HPDE6-E6E7 (cell line): ENCODE data around the gene SMTNL1.
A peak's percentile ranks its signal among the peaks of the same experiment; 100 is the strongest.
"Not testable (repeated sequence)": the region's sequence is repeated elsewhere in the genome, so short reads cannot be mapped to it uniquely, and the experiment has no call there.

ENCODE experiments used
- DNase-seq: peaks from one replicate; pipeline ENCODE4 v3.0.0; 2011; ENCODE audit warnings: missing footprints; ENCODE audit errors: extremely low spot score

The SMTNL1 gene

DNA sequence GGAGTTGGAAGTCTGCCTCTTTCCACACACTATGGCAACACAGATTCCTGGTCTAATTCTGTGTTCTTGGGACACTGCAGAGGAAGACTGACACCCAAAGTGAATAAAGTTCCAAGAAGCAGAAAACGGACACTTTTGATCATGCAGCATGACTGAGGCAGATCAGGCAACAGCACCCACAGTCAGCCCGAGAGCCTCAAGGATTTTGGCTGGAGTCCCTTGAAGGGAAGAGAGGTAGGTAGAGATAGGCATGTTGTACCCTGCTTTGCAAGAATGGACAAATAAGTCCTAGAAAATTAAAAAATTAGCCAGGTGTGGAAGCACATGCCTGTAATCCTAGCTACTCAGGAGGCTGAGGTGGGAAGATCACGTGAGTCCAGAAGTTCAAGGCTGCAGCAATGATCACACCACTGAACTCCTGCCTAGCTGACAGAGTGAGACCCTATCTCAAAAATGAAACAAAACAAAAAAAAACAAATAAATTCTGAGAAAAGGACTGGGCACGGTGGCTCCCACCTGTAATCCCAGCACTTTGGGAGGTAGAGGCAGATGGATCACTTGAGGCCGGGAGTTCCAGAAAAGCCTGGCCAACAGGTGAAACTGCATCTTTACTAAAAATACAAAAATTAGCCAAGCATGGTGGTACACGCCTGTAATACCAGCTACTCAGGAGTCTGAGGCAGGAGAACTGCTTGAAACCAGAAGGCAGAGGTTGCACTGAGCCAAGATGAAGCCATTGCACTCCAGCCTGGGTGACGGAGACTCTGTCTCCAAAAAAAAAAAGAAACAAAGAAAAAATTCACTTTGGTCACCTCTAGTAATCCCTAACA, 28.8 kb upstream of the SMTNL1 start:
- DNase-seq: no peak

GRCh38 chr11:57511741-57512430, 25.5 kb upstream of the SMTNL1 start:
- no peak for DNase-seq

GRCh38 chr11:57512646-57513451, 24.5 kb upstream of the SMTNL1 start:
- DNase-seq: no peak

DNA sequence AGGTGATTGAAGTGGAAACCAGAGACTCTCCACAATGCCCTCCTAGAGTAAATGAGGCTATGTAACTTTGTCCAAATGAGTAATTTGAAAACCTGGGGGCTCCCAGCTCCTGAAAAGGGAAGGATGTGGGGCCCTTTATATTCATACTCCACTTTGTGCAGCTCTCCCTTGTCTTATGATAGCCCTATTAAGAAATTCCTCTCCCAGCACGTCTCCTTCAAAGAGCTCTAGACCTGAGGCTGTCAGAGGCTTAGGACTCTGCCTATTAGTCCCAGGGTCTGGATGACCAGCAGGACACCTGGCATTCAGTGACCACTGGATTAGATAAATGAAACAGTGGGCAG, 24.0 kb upstream of the SMTNL1 start:
- no peak for DNase-seq

DNA sequence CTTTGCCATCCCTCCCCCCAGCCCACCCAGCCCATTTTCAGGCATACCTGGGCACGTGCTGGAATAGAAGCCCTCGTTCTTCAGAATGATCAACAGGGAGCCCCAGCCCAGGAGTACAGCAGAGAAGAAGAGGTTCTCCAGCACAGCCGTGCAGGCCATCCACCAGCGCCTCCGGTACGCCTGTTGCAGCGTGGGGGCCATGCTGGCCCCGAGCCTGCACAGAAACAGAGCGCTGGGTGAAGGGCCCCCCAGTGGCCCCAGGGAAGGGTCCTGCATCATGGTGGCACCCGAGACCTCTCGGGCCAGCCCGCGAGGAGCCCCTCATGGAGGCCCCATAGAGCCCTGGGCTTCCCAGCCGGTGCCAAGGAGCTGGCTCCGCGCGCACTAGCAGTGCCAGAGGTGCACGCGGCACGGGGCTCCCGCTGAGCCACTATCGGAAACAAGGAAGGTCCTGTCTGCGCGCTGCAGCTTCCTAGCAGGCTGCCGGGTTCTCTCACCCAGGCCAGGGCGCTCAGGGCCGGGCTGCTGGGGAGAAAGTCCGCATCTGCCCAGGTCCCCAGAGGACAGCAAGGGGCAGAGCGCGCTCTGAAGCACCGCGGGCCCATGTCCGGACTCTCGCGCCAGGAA, 23.4 kb upstream of the SMTNL1 start:
- no peak for DNase-seq

DNA sequence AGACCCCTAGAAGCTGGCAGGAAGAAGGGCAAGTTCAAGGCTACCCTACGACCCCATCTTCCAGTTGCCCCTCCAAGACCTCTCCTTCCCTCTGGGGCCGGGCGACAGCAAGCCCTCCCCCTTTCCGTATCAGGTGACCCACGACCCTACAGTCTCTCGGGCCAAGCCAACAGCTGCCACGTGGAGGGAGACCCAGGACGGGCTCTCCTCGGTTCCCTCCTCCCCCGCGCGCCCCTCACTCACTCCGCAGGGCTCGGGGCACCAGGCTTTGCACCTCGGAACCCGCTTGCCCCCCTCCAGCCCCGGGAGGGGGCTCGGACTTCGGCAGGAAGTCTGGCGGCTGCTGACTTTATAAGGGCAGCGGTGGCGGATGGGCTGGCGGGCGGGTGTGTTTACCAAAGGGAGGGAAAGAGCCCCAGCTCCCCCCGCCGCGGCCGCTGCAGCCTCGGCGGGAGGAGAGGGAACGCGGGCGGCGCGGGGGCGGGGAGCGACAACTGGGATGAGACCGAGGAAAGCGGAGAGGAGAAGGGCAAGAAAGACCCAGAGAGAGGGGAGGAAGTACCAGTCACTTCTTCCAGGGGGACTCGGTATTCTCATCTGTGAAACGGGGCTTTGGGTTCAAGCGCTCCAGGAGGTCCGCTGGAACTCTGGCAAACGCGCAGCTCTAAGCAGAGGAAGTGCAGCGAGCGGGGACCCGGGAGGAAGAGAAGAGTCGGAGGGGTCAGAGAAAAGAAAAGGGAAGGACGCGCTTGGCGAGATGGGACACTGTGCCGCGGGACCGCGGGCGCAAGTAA, 22.7 kb upstream of the SMTNL1 start:
- no peak for DNase-seq

DNA sequence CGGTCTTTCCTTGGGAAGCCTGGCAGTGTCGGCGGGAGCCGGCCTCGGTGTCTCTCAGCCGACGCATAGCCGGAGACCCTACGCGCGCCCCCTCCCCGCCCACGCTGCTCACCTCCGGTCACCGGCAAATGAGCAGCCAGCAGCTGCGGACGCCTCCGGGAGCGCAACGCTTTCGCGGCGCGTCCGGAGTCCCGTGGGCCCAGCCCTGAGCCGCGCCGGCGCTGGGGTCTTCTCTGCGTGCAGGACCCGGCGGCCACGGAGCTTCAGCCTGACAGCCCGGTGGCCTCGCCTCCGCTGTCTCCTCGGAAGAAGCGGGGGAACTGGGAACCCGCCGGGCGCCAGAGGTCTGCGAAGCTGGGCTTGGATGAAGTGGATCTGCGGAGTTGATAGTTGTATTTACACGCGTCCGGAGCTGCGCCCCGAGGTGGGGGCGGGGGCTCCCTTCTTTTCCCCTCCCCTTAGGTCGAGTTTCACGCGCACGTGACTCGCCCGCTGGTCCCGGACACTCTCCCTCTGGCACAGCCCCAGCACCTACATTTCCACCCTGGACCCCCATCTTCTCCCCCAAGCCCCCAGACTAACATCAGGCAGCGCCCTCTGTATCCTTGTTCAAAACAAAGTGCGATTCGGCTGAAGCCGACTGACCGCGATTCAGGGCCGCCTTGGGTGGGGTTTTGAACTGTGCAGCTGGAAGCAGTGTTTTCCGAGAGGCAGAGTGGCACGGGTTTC, 21.9 kb upstream of the SMTNL1 start, which contains the start of gene SLC43A1:
SLC43A1 (minus strand) TSS at position 371 of the 729 bp plus-strand sequence. CDS start 1,591 bp downstream, outside the sequence.
- DNase-seq: no peak

- no peak for DNase-seq
Observed at GRCh38 chr11:57516061-57516443, 21.3 kb upstream of the SMTNL1 start.

GRCh38 chr11:57521116-57521515, 16.3 kb upstream of the SMTNL1 start:
- no peak for DNase-seq

GRCh38 chr11:57523419-57523818, 14.0 kb upstream of the SMTNL1 start:
- DNase-seq: no peak

DNA sequence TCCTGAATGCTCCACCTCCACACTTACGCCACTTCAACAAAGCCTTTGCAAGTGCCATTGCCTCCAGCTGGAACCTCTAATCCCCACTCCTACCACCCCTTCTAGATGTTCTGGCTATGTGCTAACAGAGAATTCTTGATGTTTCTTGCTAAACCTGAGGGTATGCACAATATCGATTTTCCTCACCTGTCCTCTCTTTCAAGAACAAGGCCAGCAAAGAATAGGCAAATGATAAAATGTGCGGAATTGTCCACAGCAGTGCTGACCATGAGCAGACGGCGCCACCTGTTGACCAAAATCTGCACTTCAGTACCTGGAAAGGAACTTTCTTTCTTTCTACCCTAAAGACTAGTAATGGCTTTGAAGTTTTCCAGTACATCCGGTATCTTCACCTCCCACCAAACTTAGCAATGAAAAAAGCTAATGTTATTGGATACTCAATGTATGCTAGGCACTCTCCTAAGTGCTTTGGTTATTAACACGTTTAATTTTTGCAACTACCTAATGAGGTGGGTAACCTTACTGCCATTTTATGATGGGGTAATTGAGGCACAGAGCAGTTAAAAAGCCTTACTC, 10.3 kb upstream of the SMTNL1 start:
- no peak for DNase-seq

DNA sequence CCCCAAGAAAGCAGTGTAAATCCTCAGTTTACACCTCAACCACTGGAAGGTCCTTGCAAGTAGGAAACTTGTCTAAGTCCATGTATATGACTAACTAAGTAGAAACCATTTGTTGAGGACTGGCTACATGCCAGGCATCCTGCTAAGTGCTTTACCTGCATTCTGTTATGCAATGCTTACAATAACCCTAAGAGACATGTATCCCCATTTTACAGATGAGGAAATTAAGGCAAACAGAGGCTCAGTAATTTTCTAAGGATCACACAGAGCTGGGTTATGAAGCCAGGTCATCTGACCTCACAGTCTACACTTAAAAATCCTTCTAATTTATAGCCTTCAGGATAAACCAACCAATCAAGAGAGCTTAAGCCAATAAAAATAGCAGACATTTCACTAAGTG, 8.4 kb upstream of the SMTNL1 start:
- no peak for DNase-seq

DNA sequence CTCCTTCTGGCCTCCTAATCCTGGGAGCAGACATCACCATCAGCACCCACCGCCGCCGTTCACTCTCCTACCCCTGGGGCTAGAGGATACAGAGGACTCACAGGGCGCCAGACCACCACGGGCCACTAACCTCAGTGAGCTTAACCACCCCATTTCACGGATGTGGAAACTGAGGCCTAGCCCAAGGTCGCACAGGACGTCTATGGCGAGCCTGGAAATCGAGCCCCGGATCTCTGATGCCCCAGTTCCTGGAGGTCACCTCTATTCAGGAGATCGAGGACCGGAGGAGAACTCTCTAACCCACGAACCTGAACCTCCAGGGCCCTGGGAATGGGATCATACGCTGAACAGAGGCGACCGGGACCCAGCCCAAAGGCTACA, 7.2 kb upstream of the SMTNL1 start:
- DNase-seq: no peak

GRCh38 chr11:57530596-57531507, 6.5 kb upstream of the SMTNL1 start, which contains the start of gene TIMM10:
TIMM10 (minus strand) TSS chr11:57530754; CDS start chr11:57530189, 565 bp downstream.
- DNase-seq: peak; percentile 98

- not testable (repeated sequence) for DNase-seq
Observed at GRCh38 chr11:57534449-57534848, 2.9 kb upstream of the SMTNL1 start.

GRCh38 chr11:57539342-57539741, 1.9 kb downstream of the SMTNL1 start:
- no peak for DNase-seq

DNA sequence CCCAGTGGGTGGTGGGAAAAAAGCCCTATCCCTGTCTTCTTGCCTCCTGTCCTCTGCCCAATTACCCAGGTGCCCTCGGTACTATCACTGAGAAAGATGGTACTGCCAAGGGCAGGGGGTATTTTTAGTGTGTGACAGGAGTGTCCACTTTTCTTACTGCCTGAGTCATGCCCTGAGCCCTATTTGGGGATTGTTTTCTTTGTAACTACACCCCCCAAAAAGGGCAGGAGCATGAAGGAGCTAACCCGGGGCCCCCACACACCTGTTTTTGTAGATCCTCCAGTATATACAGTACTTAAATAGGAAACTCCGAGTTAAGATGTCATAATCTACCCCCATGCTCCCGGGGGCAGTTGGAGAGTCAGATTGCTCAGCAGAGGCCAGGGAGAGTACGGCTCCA, 3.8 kb downstream of the SMTNL1 start:
- DNase-seq: no peak

DNA sequence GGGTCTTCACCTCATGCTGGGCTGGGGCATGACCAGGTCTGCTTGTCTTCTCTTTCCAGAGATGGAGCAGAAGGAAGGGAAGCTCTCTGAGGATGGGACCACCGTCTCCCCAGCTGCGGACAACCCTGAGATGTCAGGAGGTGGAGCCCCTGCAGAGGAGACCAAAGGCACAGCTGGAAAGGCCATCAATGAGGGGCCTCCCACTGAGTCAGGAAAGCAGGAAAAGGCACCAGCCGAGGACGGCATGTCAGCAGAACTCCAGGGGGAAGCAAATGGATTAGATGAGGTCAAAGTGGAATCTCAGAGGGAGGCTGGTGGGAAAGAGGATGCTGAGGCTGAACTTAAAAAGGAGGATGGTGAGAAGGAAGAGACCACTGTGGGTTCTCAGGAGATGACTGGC, 5.2 kb downstream of the SMTNL1 start:
- no peak for DNase-seq

GRCh38 chr11:57543593-57543992, 6.2 kb downstream of the SMTNL1 start:
- no peak for DNase-seq
